Measurements from ENCODE around the gene IFT172.
A peak's percentile ranks its signal among the peaks of the same experiment; 100 is the strongest.

The IFT172 gene

DNA sequence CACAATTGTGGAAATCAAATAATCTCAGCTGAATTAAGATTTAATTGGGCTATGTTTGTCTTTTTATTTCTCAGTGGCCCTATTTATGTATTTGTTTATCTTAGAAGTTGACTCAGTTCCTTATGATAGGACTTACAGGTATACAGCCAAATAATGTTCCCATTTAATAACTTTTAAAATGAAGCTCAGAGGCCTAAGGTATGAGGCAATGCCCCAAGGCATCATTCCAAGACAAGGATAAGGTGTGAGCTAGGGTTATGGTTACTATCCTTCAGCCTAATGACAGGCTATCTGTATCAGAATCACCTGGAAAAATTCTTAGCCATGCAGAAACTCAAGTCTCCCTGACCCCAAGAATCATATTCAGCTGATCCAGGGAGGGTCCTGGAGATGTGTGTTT, 68.5 kb downstream of the IFT172 start:
- no peak for DNase-seq

DNA sequence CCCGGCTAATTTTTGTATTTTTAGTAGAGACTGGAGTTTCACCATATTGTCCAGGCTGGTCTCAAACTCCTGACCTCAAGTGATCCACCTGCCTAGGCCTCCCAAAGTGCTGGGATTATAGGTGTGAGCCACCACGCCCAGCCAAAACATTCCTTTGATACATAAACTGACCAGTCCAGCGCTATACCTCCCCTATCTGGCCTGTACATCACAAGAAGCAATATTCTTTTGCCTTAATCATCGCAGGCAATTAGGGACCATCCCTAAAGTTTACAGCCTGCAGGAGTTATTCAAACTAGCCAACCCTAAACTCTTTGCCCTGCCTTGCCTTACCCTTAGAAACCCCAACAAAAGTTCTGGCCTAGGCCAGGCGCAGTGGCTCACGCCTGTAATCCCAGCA, 73.4 kb downstream of the IFT172 start:
- no peak for DNase-seq

DNA sequence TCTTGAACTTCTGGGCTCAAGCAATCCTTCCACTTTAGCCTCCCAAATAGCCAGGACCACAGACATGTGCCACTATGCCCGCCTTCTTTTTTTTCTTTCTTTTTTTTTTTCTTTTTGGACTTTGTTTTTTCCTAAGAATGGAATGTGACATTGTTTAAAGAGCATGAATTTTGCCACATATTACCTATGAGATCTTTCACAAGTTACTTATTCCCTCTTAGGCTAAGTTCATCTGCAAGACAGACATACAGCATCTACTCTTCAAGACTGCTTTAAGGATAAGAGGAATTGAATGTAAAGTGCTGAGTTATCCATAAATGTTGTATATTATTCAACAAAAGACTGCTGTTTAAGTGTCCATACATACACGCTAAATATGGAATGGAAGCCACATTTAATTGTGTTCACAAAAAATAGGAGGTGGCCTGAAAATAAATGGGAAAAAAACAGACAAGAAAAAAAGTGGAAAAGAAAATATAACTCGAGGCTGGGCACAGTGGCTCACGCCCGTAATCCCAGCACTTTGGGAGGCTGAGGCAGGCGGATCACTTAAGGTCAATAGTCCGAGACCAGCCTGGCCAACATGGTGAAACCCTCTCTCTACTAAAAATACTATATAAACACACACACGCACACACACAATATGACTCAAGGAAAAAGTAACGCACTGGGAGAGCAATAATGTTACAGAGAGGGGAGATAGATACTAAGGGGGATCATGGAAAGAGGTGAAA, 77.0 kb downstream of the IFT172 start:
- DNase-seq: no peak

DNA sequence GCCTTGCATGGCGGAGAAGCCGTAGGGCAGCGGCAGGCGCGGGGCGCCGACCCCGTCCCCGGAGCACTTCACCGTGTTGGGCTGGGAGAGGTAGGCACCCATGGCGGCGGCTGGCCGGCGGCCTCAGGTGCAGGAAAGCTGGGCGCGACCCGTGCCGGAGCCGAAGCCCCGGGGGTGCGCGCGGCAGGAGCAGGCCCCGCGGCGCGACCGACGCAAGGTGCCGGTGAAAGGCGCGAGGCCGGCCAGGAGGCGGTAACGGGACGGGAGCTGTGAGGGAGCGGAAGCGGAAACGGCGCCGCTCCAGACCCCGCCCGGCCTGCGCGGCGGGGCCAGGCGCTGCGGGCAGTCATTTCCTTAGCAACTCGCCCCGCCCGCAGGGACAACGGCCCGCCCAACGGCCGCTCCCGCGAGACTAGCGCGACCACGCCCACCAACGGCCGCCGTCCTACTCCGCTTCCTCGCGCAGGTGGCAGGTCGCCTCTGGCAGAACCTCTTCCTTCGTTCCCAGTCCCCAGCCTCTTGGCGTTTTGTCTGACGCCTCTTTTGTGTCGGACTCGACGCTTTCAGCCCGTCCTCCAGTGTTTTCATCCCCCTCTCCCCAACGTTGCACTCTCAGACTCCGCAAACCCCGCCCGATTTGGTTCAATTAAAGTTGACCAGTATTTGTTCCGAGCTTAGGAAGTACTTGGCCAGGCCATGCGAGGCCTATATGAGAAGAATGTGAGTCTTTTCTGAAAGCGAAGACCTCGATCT, 80.0 kb downstream of the IFT172 start, which contains the start of gene PPM1G:
Gene PPM1G, minus strand, starts transcription at position 271 of the 753 bp plus-strand sequence. Its CDS starts 169 bp downstream, at position 102.
- DNase-seq: peak; percentile 97

DNA sequence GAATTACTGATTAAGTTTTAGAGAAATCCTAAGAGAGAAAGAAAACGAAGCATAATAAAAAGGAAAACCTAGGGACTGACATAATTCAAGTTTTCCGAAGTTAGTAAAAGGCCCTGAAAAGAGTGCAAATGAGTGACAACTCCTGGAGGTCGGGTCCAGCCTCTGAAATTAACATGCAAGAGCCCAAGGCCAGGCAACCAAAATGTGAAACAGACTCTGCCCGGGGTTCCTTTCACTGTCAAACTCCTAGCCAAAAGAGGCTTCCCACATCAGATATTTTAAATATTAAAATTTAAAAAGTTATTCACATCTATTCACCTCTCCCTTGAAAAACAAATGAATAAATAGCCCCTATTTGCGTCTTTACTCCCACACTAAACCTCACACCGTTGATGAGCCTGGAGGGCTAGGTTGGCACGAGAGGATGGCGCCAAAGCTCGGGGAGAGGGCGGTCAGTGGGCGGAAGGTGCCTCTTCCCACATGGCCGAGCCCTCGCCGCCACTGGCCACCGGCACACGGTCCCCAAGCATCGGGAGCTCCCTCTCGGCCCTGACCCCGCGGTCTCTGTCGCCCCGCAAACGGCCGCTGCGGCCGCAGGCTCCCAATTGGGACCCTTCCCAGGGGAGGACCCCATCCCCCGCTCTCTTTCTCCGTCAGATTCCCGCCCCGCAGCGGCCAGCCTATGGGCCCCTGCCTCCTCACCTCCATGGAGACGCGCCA, 80.8 kb downstream of the IFT172 start:
- DNase-seq: peak; percentile 39

DNA sequence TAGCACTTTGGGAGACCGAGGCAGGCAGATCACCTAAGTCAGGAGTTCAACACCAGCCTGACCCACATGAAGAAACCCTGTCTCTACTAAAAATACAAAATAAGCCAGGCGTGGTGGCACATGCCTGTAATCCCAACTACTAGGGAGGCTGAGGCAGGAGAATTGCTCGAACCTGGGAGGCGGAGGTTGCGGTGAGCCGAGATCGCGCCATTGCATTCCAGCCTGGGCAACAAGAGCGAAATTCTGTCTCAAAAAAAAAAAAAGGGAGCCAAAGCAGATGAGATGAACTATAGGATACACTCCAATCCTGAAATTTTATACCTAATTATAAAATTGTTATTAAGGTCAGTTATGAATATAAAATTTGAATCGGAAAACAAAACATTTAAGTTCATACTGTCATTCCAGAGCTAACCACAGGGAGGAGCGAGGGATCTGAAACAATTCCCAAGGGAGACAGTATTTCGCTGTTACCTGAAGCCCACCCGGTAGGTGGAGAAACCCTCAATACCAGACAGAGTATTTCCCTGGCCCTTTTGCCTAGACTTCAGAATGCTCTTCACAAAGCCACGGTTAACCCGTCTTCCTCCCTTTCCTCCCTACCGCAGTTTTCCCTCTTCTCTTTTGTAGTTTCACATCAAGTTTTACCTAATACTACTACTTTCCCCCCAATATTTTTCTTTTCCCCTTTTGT, 81.6 kb downstream of the IFT172 start:
- DNase-seq: no peak

DNA sequence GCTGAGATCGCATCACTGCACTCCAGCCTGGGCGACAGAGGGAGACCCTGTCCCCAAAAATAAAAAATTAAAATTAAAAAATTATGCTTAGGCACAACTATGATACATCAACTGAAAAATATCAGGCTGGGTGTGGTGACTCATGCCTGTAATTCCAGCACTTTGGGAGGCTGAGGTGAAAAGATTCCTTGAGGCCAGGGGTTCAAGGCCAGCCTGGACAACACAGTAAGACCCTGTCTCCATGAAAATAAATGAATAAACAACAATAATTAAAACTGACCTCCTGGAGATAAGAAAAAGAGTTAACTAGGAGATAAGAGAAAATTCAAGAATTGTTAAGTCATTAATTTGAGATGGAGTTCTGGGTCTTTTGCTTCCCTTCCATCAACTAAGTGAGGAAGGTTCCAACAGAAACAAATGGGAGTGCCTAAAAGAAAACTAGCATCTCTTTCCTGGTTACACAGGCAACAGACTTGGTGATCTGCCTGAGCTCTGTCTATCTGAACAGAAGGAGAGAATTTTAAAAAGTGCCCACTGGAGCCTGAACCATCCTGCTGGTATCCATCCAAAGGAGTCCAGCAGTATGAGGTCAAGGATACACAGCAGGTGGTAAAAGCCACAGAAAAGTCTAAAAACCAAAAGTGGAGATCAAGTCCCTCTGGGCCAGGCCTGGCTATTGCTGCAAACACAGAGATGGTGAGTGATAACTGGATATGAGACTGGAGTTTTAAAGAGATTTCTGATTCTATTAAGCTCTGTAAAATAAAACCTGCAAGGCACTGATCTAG, 89.0 kb downstream of the IFT172 start:
- DNase-seq: no peak

DNA sequence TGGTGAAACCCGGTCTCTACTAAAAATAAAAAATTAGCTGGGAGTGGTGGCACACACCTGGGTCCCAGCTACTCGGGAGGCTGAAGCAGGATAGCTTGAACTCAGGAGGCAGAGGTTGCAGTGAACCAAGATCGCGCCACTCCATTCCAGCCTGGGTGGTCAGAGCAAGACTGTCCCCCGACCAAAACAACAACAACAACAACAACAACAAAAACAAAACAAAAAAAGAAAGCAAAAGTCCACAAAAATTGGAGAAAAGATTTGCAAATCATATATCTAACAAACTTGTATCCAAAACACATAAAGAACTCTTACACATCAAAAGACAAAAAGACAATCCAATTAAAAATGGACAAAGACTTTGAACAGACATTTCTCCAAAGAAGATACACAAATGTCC, 90.6 kb downstream of the IFT172 start:
- DNase-seq: no peak
